Smooth muscle cell of the brain vasculature (primary cell): ENCODE data around the gene PRSS33.

Source experiments
- DNase-seq: peaks from one replicate; pipeline ENCODE4 v3.0.0-alpha.2; 2012; ENCODE audit warnings: low read depth, low spot score

The PRSS33 gene

GRCh38 chr16:2820836-2821486 lies 33.6 kb upstream of the PRSS33 start:
- DNase-seq: no peak

- DNase-seq: no peak
Measured at GRCh38 chr16:2819939-2820835, 32.8 kb upstream of the PRSS33 start.

GRCh38 chr16:2819179-2819938 lies 32.0 kb upstream of the PRSS33 start:
- no peak for DNase-seq

- DNase-seq: no peak
Measured at GRCh38 chr16:2818272-2818876, 31.0 kb upstream of the PRSS33 start.

GRCh38 chr16:2817340-2818271 lies 30.2 kb upstream of the PRSS33 start:
- no peak for DNase-seq

- no peak for DNase-seq
Measured at GRCh38 chr16:2816751-2817339, 29.5 kb upstream of the PRSS33 start, which contains the start of gene PRSS21. TSS of gene PRSS21 (plus strand) at chr16:2817237. CDS start at chr16:2817269, 32 bp downstream.

- DNase-seq: no peak
Measured at GRCh38 chr16:2815299-2815771, 28.0 kb upstream of the PRSS33 start.

- DNase-seq: no peak
Measured at GRCh38 chr16:2814551-2815298, 27.4 kb upstream of the PRSS33 start.

GRCh38 chr16:2813771-2814221 lies 26.4 kb upstream of the PRSS33 start:
- no peak for DNase-seq

GRCh38 chr16:2811703-2812471 lies 24.5 kb upstream of the PRSS33 start:
- no peak for DNase-seq

- DNase-seq: no peak
Measured at GRCh38 chr16:2810651-2811050, 23.3 kb upstream of the PRSS33 start.

GRCh38 chr16:2809149-2809760 lies 21.9 kb upstream of the PRSS33 start:
- no peak for DNase-seq

GRCh38 chr16:2808181-2808580 lies 20.8 kb upstream of the PRSS33 start:
- no peak for DNase-seq

GRCh38 chr16:2806286-2806685 lies 18.9 kb upstream of the PRSS33 start:
- no peak for DNase-seq

- no peak for DNase-seq
Measured at GRCh38 chr16:2804728-2805127, 17.4 kb upstream of the PRSS33 start.

- no peak for DNase-seq
Measured at GRCh38 chr16:2803545-2804195, 16.3 kb upstream of the PRSS33 start.

- no peak for DNase-seq
Measured at GRCh38 chr16:2799859-2800226, 12.5 kb upstream of the PRSS33 start.
